ENCODE data around the gene TSPEAR. TPM values are rescaled to one million over a fixed set of nuclear protein-coding genes. Genes with fewer than 3 reads are reported as not detected.
"Not testable (repeated sequence)": the region's sequence is repeated elsewhere in the genome, so short reads cannot be mapped to it uniquely, and the experiment has no call there.

TSPEAR gene
- total RNA-seq, 2 experiments from 2014 or later, result not detected

DNA sequence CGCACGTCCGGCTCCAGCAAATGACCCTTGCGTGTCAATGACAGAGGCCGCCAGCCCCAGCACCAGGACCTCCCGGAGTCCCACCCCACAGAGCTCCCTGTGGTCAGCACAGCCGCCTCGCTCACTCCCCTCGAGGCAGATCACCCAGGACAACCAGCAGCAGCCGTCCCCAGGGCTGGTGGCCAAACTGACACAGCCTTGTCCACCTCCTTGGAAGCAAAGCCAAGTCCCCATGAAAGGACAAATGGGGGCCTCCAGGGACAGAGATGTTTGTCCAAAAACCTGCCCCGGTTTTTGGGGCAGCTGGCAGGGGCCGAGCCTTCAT is 72.1 kb downstream of the TSPEAR start:
- no peak overlapping the region for H3K4me3 ChIP-seq (ENCODE audit: low read length)
- Mint-ChIP-seq H3K27ac (no peak overlapping the region), H3K4me3 (no peak overlapping the region), H3K4me1 (ENCODE audit: low read depth) (no peaks in the 10 kb centered on the region), H3K9me3 (peaks cover 7% of the 10 kb centered on the region), H3K36me3 (ENCODE audit: low read depth) (peaks cover 5% of the 10 kb centered on the region), H3K27me3 (no peaks in the 10 kb centered on the region)
- ChIA-PET POLR2A (no interaction called here), CTCF (no interaction called here)
- no peak overlapping the region for H3K27ac ChIP-seq (ENCODE audit: low read depth in 1 of 2, low read length in 2 of 2)
- TF ChIP-seq, protein P1, sequence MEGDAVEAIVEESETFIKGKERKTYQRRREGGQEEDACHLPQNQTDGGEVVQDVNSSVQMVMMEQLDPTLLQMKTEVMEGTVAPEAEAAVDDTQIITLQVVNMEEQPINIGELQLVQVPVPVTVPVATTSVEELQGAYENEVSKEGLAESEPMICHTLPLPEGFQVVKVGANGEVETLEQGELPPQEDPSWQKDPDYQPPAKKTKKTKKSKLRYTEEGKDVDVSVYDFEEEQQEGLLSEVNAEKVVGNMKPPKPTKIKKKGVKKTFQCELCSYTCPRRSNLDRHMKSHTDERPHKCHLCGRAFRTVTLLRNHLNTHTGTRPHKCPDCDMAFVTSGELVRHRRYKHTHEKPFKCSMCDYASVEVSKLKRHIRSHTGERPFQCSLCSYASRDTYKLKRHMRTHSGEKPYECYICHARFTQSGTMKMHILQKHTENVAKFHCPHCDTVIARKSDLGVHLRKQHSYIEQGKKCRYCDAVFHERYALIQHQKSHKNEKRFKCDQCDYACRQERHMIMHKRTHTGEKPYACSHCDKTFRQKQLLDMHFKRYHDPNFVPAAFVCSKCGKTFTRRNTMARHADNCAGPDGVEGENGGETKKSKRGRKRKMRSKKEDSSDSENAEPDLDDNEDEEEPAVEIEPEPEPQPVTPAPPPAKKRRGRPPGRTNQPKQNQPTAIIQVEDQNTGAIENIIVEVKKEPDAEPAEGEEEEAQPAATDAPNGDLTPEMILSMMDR (IDR thresholded peaks at IDR 0.05), result no peak
- DNase-seq (peak in 1 of 14 experiments; percentile 9), ATAC-seq (ENCODE audit: poor library complexity) (no peak)
- peaks cover 0 to 2% of the 10 kb centered on the region in 2 experiments for H3K27me3 ChIP-seq (ENCODE audit: control insufficient read depth in 1 of 2, insufficient read depth in 2 of 2, low read length in 2 of 2)
- H3K36me3 ChIP-seq (ENCODE audit: insufficient read depth, low read length), result no peaks in the 10 kb centered on the region
- no peaks in the 10 kb centered on the region for H3K4me1 ChIP-seq (ENCODE audit: insufficient read depth, low read length)
- intact Hi-C loops (cut with DNase I, micrococcal nuclease), result no loop called here
- peaks cover 13 to 14% of the 10 kb centered on the region in 2 experiments for H3K9me3 ChIP-seq (ENCODE audit: control insufficient read depth in 1 of 2, insufficient read depth in 1 of 2, low read length in 2 of 2)

DNA sequence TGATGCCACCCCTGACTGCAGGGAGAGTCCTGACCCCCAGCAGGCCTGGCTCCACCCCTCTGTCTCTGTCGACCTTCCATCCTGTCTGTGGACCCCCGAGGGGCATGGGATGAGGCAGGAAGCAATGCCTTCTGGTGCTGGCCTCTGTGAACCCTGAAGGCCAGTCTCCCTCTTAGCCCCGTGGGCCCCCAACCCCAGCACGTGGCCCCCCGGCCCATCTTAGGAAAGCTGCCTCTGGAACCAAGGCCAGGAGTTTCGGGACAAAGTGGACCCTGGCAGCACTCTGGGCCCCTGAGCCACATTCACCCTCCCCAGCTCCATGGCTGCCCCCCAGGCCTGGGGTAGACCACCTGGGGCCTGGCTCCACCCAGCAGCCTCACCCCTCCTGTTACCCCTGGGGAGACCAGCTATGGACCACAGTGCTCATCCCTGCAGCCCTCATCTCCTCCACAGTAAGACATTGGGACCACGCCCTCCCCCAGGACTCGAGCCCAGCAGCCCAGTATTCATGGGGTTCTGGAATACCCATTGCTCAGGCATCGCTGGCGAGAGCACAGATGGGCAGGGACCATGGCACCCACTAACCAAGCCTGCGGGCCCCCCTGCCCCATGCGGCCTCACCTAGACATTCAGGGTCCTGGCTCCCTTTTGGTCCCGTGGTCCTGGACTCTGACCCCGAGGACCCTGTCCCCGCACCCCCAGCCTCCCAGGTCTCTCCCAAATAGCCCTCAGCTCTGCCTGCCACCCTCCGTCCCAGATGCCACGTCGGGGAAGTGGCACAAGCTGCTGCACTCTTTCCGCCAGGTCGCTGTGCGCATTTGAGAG is 72.7 kb downstream of the TSPEAR start:
- H3K27me3 ChIP-seq (ENCODE audit: control insufficient read depth in 1 of 2, insufficient read depth in 2 of 2, low read length in 2 of 2); H3K27me3 Mint-ChIP-seq; H3K36me3 ChIP-seq (ENCODE audit: insufficient read depth, low read length); H3K4me3 Mint-ChIP-seq; H3K4me1 Mint-ChIP-seq (ENCODE audit: low read depth); POLR2A ChIA-PET; CTCF ChIA-PET; H3K4me1 ChIP-seq (ENCODE audit: insufficient read depth, low read length); H3K9me3 Mint-ChIP-seq; H3K27ac Mint-ChIP-seq; H3K27ac ChIP-seq (ENCODE audit: low read depth in 1 of 2, low read length in 2 of 2); ATAC-seq (ENCODE audit: poor library complexity); H3K36me3 Mint-ChIP-seq (ENCODE audit: low read depth); intact Hi-C loops (cut with DNase I, micrococcal nuclease); DNase-seq; H3K4me3 ChIP-seq (ENCODE audit: low read length): not testable (repeated sequence)
- peaks cover 11% of the 10 kb centered on the region in 2 experiments for H3K9me3 ChIP-seq (ENCODE audit: control insufficient read depth in 1 of 2, insufficient read depth in 1 of 2, low read length in 2 of 2)

DNA sequence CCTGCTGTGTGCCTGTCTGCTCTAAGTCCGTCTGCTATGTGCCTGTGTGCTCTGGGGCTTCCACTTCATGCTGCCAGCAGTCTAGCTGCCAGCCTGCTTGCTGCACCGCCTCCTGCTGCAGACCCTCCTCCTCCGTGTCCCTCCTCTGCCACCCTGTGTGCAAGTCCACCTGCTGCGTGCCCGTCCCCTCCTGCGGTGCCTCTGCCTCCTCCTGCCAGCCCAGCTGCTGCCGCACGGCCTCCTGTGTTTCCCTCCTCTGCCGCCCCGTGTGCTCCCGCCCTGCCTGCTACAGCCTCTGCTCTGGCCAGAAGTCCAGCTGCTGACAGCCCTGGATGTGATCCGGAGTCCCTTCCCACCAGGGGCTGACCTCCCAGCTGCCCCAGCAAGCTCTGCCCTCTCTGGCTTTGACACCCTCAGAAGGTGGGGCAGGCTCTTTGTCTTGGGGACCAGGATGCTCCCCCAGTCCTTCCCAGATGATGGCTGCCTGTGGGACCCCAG is 73.5 kb downstream of the TSPEAR start:
- peaks cover 10% of the 10 kb centered on the region for H3K9me3 Mint-ChIP-seq
- DNase-seq; H3K36me3 Mint-ChIP-seq (ENCODE audit: low read depth); H3K27me3 Mint-ChIP-seq; H3K4me3 ChIP-seq (ENCODE audit: low read length); POLR2A ChIA-PET; H3K4me3 Mint-ChIP-seq; H3K27ac ChIP-seq (ENCODE audit: low read depth in 1 of 2, low read length in 2 of 2); ATAC-seq (ENCODE audit: poor library complexity); H3K4me1 Mint-ChIP-seq (ENCODE audit: low read depth); H3K4me1 ChIP-seq (ENCODE audit: insufficient read depth, low read length); H3K27ac Mint-ChIP-seq; H3K36me3 ChIP-seq (ENCODE audit: insufficient read depth, low read length); H3K27me3 ChIP-seq (ENCODE audit: control insufficient read depth in 1 of 2, insufficient read depth in 2 of 2, low read length in 2 of 2); intact Hi-C loops (cut with DNase I, micrococcal nuclease); CTCF ChIA-PET: not testable (repeated sequence)
- H3K9me3 ChIP-seq (ENCODE audit: control insufficient read depth in 1 of 2, insufficient read depth in 1 of 2, low read length in 2 of 2), result peaks cover 9 to 17% of the 10 kb centered on the region in 2 experiments

DNA sequence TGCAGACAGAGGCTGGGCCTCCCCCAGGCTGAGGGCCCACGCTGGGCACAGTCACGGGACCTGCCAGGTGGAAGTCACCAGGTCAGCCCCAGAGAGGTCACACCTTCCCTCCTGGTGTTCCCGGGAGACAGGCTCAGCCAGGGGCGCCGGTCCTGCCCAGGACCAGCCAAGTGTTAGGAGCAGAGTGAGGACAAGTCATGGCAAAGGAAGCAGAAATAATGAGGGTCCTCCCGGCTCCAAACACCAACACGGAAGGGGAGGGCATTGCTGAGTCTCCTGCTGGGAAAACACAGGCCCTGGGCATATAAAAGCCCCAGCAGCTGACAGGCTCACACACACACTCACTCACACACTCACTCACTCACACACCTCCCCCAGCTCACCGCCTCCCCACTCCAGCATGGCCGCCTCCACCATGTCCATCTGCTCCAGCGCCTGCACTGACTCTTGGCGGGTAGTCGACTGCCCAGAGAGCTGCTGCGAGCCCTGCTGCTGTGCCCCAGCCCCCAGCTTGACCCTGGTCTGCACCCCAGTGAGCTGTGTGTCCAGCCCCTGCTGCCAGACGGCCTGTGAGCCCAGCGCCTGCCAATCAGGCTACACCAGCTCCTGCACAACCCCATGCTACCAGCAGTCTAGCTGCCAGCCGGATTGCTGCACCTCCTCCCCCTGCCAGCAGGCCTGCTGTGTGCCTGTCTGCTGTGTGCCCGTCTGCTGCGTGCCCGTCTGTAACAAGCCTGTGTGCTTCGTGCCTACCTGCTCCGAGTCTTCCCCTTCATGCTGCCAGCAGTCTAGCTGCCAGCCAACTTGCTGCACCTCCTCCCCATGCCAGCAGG is 74.1 kb downstream of the TSPEAR start, which contains the start of gene KRTAP10-10:
TSS of gene KRTAP10-10 (plus strand) at position 339 of the 833 bp plus-strand sequence. CDS start at position 401, 62 bp downstream.
- CTCF ChIA-PET, result no interaction called here
- Mint-ChIP-seq H3K9me3 (peaks cover 9% of the 10 kb centered on the region), H3K27ac (no peak within 1 kb of the TSS), H3K27me3 (no peaks in the 10 kb centered on the region), H3K4me1 (ENCODE audit: low read depth) (no peaks in the 10 kb centered on the region), H3K36me3 (ENCODE audit: low read depth) (peaks cover 6% of the 10 kb centered on the region), H3K4me3 (no peak within 1 kb of the TSS)
- peaks cover 15 to 22% of the 10 kb centered on the region in 2 experiments for H3K9me3 ChIP-seq (ENCODE audit: control insufficient read depth in 1 of 2, insufficient read depth in 1 of 2, low read length in 2 of 2)
- H3K4me3 ChIP-seq (ENCODE audit: low read length), result no peak within 1 kb of the TSS
- no peak within 1 kb of the TSS for H3K27ac ChIP-seq (ENCODE audit: low read depth in 1 of 2, low read length in 2 of 2)
- intact Hi-C loops (cut with DNase I, micrococcal nuclease), result no loop called here
- TF ChIP-seq, protein P1 (IDR thresholded peaks at IDR 0.05), result no peak
- no peak for ATAC-seq (ENCODE audit: poor library complexity)
- peaks cover 0 to 2% of the 10 kb centered on the region in 2 experiments for H3K27me3 ChIP-seq (ENCODE audit: control insufficient read depth in 1 of 2, insufficient read depth in 2 of 2, low read length in 2 of 2)
- no peaks in the 10 kb centered on the region for H3K4me1 ChIP-seq (ENCODE audit: insufficient read depth, low read length)
- H3K36me3 ChIP-seq (ENCODE audit: insufficient read depth, low read length), result no peaks in the 10 kb centered on the region
- POLR2A ChIA-PET, result no interaction called here
- peak in 1 of 14 experiments; percentile 7 for DNase-seq
